Endothelial cell (in vitro differentiated cells): ENCODE measurements around the gene TNS3. TPM values are rescaled to one million over a fixed set of nuclear protein-coding genes. Genes with fewer than 3 reads are reported as not detected.

Experiments used
- DNase-seq: peaks from one replicate; pipeline ENCODE4 v3.0.0; 2021; ENCODE audit warnings: low spot score
- H3K27ac Mint-ChIP-seq: one replicate; pipeline ENCODE4 v1.8.0; 2021; ENCODE audit warnings: mixed read lengths, inconsistent platforms; ENCODE audit not compliant: unreplicated experiment
- H3K27me3 Mint-ChIP-seq: one replicate; pipeline ENCODE4 v1.8.0; 2021; ENCODE audit warnings: mild to moderate bottlenecking, moderate library complexity, mixed read lengths, inconsistent platforms; ENCODE audit not compliant: unreplicated experiment
- H3K36me3 Mint-ChIP-seq: one replicate; pipeline ENCODE4 v1.8.0; 2021; ENCODE audit warnings: mild to moderate bottlenecking, low read depth, mixed read lengths, inconsistent platforms; ENCODE audit not compliant: unreplicated experiment
- H3K4me1 Mint-ChIP-seq: one replicate; pipeline ENCODE4 v1.8.0; 2021; ENCODE audit warnings: mild to moderate bottlenecking, mixed read lengths, inconsistent platforms; ENCODE audit not compliant: unreplicated experiment
- H3K4me3 Mint-ChIP-seq: one replicate; pipeline ENCODE4 v1.8.0; 2021; ENCODE audit warnings: mild to moderate bottlenecking, mixed read lengths, inconsistent platforms; ENCODE audit not compliant: unreplicated experiment
- H3K9me3 Mint-ChIP-seq: one replicate; pipeline ENCODE4 v1.8.0; 2021; ENCODE audit warnings: mixed read lengths, inconsistent platforms; ENCODE audit not compliant: unreplicated experiment
- total RNA-seq: library from RNA; stranded (reverse); fragmentation: NEBNext Ultra II Directional; extraction: Animal tissue kit (Norgen Biotek cat#: 25700); gene quantifications from one replicate; pipeline ENCODE4 v1.2.1, GENCODE V29; 2021; ENCODE audit not compliant: unreplicated experiment
- TF ChIP-seq, protein P1 (sequence below): fragments of 200-600 bp; sonication (generic); IDR thresholded peaks from one replicate; pipeline ENCODE4 v1.5.0; 2021; ENCODE audit warnings: antibody characterized with exemption; ENCODE audit not compliant: unreplicated experiment

TNS3 gene
- total RNA-seq, 1 donor from 2014 or later: 7.5 TPM

DNA sequence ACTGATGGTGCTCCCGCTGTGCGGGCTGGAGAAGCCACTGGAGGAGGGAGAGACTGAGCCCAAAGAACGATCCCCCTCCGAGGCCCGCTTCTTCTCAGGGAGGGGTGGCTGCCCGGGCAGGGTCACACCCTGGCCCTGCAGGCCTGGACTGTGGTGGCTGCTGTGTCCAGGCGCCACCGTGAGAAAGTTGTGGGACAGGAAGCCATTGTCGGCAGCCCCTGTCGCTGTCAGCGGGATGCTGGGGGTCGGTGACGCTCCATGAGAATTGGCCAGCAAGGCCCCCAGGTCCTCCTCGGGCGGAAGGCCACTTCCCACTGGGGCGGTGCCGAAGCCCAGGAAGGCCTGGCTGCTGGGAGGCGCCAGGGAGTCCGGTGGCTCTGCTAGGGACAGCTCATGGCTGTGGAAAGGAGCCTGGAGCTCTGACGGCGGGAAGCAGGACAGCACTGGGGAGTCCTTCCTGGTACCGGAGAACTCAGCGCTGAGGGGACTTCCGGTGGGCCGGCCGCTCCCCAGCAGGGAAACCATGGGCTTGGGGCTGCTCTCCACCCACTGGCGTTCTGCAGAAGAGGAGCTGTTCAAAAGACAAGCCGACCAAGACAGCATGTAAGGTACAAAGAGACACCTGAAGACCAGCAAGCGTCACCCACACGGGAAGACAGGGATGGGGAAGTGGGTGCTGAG, 278.8 kb downstream of the TNS3 start:
- Mint-ChIP-seq H3K4me3 (no peak overlapping the region), H3K4me1 (no peaks in the 10 kb centered on the region), H3K27me3 (peaks cover 2% of the 10 kb centered on the region), H3K36me3 (peaks cover 4% of the 10 kb centered on the region), H3K9me3 (no peaks in the 10 kb centered on the region), H3K27ac (no peak overlapping the region)
- DNase-seq: no peak
- TF ChIP-seq, protein P1, sequence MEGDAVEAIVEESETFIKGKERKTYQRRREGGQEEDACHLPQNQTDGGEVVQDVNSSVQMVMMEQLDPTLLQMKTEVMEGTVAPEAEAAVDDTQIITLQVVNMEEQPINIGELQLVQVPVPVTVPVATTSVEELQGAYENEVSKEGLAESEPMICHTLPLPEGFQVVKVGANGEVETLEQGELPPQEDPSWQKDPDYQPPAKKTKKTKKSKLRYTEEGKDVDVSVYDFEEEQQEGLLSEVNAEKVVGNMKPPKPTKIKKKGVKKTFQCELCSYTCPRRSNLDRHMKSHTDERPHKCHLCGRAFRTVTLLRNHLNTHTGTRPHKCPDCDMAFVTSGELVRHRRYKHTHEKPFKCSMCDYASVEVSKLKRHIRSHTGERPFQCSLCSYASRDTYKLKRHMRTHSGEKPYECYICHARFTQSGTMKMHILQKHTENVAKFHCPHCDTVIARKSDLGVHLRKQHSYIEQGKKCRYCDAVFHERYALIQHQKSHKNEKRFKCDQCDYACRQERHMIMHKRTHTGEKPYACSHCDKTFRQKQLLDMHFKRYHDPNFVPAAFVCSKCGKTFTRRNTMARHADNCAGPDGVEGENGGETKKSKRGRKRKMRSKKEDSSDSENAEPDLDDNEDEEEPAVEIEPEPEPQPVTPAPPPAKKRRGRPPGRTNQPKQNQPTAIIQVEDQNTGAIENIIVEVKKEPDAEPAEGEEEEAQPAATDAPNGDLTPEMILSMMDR: no peak

DNA sequence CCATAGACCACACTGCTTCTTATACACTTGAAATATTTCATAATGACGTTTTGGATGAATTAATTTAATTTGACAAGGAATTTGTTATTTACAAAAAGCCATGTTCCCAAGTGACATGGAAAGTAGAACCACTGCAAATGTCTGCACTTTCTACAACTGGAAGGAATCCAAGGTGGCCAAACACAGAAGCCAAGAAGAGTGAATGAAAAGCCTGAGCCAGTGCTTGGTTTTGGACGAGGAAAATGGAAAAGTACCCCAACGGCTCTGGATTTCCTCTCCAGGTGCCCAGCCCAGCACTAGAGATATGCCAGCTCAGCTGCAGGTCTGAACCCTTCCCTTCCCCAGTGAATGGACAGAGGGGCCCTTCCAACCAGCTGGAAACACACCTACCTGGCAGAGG, 279.4 kb downstream of the TNS3 start:
- Mint-ChIP-seq H3K9me3 (no peaks in the 10 kb centered on the region), H3K27me3 (peaks cover 2% of the 10 kb centered on the region), H3K36me3 (peaks cover 4% of the 10 kb centered on the region), H3K4me1 (no peaks in the 10 kb centered on the region), H3K4me3 (no peak overlapping the region), H3K27ac (no peak overlapping the region)
- no peak for DNase-seq
- TF ChIP-seq, protein P1: no peak

DNA sequence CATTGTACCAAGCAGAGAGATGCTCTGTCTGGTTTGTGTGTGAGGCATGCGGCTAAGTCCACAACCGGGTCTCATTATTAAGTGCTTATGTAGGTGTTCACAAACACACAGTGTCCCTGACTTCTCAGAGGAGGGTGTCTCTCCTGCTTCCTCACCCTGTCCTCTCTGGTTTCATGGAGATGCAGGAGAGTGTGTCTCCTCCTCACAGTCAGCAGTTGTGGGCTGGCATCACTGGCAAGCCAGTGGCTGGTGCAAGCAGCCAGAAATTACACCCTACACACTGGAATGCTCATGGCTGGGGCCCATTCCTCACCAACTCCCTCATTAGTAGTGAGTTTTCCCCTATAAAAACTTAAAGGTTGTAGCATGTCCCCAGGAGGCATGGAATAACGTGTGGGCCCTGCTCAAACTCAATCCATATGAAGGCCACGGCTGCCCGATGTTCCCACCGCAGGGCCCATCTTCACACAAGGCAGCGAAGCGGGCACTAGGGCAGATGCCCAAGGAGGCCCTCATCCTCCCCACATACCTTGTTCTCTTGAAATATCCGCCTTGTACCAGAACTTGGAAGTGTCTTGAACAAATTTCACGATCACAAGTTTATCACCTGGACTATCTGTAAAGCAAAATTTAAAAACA, 280.1 kb downstream of the TNS3 start:
- DNase-seq: no peak
- Mint-ChIP-seq H3K4me3 (no peak overlapping the region), H3K9me3 (no peaks in the 10 kb centered on the region), H3K27me3 (peaks cover 2% of the 10 kb centered on the region), H3K4me1 (no peaks in the 10 kb centered on the region), H3K27ac (no peak overlapping the region), H3K36me3 (peaks cover 4% of the 10 kb centered on the region)
- TF ChIP-seq, protein P1: no peak

DNA sequence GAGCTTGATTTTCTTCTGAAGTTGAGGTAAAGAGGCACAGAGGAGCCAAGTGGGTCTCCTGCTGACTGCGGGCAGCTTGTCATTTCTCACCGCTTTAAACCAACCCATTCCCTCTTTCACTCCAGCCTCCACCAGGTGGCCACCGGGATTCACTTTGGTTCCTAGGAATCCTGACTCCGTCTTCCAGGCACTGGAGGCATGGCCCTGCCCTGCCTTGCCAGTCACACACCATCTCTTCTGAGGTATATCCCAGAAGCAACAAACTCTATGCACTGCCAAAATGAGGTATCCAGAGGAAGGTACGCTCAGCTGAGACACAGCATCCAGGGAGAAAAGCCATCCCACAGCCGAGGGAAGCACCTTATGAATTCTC, 280.8 kb downstream of the TNS3 start:
- Mint-ChIP-seq H3K27ac (no peak overlapping the region), H3K27me3 (peaks cover 2% of the 10 kb centered on the region), H3K4me1 (no peaks in the 10 kb centered on the region), H3K9me3 (no peaks in the 10 kb centered on the region), H3K4me3 (no peak overlapping the region), H3K36me3 (peaks cover 4% of the 10 kb centered on the region)
- TF ChIP-seq, protein P1: no peak
- DNase-seq: no peak

DNA sequence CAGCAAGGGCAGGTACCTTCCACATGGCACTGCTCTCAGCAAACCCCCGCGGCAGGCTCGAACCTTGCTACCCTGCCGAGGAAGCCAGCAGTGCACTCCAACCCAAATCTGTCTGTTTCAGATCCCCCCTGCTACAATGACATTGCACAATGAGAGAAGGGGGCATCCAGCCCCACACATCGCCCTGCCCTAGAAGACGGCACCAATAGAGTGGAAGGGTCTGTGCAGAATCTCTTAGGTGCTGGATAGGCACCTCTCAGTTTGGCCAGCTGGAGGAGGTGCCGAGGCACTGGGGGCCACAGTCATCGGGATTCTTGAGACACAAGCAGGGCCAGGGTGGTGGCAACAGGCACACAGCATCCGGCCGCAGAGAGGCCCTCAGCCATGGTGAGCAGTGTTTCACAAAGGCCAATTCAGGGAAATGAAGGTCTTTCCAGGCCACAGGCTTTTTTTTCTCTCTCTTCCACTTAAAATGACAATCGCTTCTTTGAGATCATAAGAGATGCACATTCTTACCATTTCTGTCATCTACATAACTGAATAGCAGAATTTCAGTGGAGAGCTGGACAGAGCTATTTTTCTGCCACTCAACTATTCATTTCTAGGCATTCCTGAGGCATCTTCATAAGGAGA, 281.3 kb downstream of the TNS3 start:
- Mint-ChIP-seq H3K27me3 (peaks cover 2% of the 10 kb centered on the region), H3K36me3 (peaks cover 4% of the 10 kb centered on the region), H3K4me1 (no peaks in the 10 kb centered on the region), H3K9me3 (no peaks in the 10 kb centered on the region), H3K27ac (no peak overlapping the region), H3K4me3 (no peak overlapping the region)
- no peak for DNase-seq
- TF ChIP-seq, protein P1: no peak
